Suppressor macrophage (primary cell): ENCODE measurements around the gene PLCB4.

Source experiments
- DNase-seq, 4 experiments: peaks; one replicate each; pipeline ENCODE4 v3.0.0-alpha.2; 2020 to 2022

PLCB4 gene

GRCh38 chr20:9279918-9280401 lies 211.1 kb downstream of the PLCB4 start:
- DNase-seq, result no peak

- no peak for DNase-seq
These were observed 211.8 kb downstream of the PLCB4 start for GRCh38 chr20:9280666-9281065.

GRCh38 chr20:9281803-9282202 lies 212.9 kb downstream of the PLCB4 start:
- no peak for DNase-seq

GRCh38 chr20:9285617-9286016 lies 216.7 kb downstream of the PLCB4 start:
- DNase-seq, result no peak

- no peak for DNase-seq
These were observed 217.9 kb downstream of the PLCB4 start for GRCh38 chr20:9286501-9287461.

GRCh38 chr20:9287826-9288225 lies 218.9 kb downstream of the PLCB4 start:
- no peak for DNase-seq

GRCh38 chr20:9290331-9290730 lies 221.4 kb downstream of the PLCB4 start:
- DNase-seq, result no peak

- no peak for DNase-seq
These were observed 224.3 kb downstream of the PLCB4 start for GRCh38 chr20:9293145-9293544.

- peak in 2 of 4 experiments; percentile 17 to 33 for DNase-seq
These were observed 225.2 kb downstream of the PLCB4 start for GRCh38 chr20:9294041-9294440.

GRCh38 chr20:9298906-9299305 lies 230.0 kb downstream of the PLCB4 start:
- no peak for DNase-seq

GRCh38 chr20:9300080-9300479 lies 231.2 kb downstream of the PLCB4 start:
- DNase-seq, result no peak

GRCh38 chr20:9300534-9300933 lies 231.6 kb downstream of the PLCB4 start:
- no peak for DNase-seq

GRCh38 chr20:9301129-9302090 lies 232.5 kb downstream of the PLCB4 start:
- no peak for DNase-seq

GRCh38 chr20:9302091-9302462 lies 233.2 kb downstream of the PLCB4 start:
- no peak for DNase-seq

GRCh38 chr20:9306521-9306920 lies 237.6 kb downstream of the PLCB4 start:
- DNase-seq, result peak; percentile 49 to 83 (median 69)

GRCh38 chr20:9308056-9308455 lies 239.2 kb downstream of the PLCB4 start:
- no peak for DNase-seq

- no peak for DNase-seq
These were observed 242.2 kb downstream of the PLCB4 start for GRCh38 chr20:9311132-9311531.

GRCh38 chr20:9319687-9320384 lies 250.9 kb downstream of the PLCB4 start:
- DNase-seq, result peak; percentile 8 to 55 (median 46)

- DNase-seq, result no peak
These were observed 252.1 kb downstream of the PLCB4 start for GRCh38 chr20:9321007-9321406.

GRCh38 chr20:9322661-9323060 lies 253.8 kb downstream of the PLCB4 start:
- peak; percentile 8 to 60 (median 53) for DNase-seq

- DNase-seq, result peak; percentile 9 to 46 (median 24)
These were observed 254.7 kb downstream of the PLCB4 start for GRCh38 chr20:9323622-9324021.

- DNase-seq, result no peak
These were observed 260.6 kb downstream of the PLCB4 start for GRCh38 chr20:9329355-9330101.
